ENCODE data around the gene PLXNB1. TPM values are rescaled to one million over a fixed set of nuclear protein-coding genes. Genes with fewer than 3 reads are reported as not detected.

PLXNB1 gene, protein sequence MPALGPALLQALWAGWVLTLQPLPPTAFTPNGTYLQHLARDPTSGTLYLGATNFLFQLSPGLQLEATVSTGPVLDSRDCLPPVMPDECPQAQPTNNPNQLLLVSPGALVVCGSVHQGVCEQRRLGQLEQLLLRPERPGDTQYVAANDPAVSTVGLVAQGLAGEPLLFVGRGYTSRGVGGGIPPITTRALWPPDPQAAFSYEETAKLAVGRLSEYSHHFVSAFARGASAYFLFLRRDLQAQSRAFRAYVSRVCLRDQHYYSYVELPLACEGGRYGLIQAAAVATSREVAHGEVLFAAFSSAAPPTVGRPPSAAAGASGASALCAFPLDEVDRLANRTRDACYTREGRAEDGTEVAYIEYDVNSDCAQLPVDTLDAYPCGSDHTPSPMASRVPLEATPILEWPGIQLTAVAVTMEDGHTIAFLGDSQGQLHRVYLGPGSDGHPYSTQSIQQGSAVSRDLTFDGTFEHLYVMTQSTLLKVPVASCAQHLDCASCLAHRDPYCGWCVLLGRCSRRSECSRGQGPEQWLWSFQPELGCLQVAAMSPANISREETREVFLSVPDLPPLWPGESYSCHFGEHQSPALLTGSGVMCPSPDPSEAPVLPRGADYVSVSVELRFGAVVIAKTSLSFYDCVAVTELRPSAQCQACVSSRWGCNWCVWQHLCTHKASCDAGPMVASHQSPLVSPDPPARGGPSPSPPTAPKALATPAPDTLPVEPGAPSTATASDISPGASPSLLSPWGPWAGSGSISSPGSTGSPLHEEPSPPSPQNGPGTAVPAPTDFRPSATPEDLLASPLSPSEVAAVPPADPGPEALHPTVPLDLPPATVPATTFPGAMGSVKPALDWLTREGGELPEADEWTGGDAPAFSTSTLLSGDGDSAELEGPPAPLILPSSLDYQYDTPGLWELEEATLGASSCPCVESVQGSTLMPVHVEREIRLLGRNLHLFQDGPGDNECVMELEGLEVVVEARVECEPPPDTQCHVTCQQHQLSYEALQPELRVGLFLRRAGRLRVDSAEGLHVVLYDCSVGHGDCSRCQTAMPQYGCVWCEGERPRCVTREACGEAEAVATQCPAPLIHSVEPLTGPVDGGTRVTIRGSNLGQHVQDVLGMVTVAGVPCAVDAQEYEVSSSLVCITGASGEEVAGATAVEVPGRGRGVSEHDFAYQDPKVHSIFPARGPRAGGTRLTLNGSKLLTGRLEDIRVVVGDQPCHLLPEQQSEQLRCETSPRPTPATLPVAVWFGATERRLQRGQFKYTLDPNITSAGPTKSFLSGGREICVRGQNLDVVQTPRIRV (N-terminal part only)
- total RNA-seq: 89.0 TPM

DNA sequence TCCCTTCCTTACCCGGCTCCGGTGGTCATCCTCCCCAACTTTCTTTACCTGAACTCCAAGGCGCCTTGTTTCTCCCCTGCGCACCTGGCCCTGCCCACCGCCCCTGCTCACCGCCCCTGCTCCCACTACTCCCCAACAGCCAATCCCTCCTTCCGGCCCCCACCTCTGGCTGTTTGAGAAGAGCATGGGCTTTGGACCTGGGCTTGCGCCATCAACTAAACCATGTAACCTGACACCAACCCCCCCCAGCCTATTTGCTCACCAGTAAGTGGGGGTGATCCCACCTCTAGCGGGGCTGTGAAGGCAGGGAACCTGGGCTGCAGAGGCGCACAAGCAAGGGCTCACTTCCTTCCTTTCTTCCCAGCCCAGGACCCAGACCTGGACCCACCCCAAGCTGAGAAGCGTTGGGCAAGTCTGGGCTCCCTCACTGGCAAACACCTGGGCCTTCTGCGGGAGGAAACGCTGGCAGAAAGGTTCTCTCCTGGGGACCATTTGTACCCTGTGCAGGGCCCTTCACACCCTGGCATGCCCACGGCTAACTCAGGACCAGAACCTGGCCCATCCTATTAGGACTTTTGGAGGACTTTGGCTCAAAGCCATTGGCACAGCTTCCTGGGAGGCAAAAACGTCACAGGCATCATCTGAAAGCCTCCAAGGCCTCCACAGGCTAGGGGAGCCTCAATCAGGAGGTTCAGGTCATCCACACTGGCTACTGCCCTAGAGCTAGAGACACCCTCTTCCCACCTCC, at the start of gene PLXNB1:
Gene PLXNB1 (minus strand): TSS at position 127 of the 748 bp plus-strand sequence. CDS start 5,475 bp downstream, outside the sequence.

GRCh38 chr3:48446425-48447193, 16.7 kb upstream of the PLXNB1 start, which contains the start of gene ATRIP:
Gene ATRIP (plus strand): TSS chr3:48446737. CDS start chr3:48446846, 109 bp downstream.

GRCh38 chr3:48439820-48440589, 10.1 kb upstream of the PLXNB1 start, which contains the start of the genes CCDC51 and TMA7:
Gene CCDC51 (minus strand): TSS chr3:48440119. CDS start chr3:48435128, 4,991 bp downstream.
Gene TMA7 (plus strand): TSS chr3:48440257. CDS start chr3:48440297, 40 bp downstream.

GRCh38 chr3:48371651-48372376, 58.1 kb downstream of the PLXNB1 start, which contains the start of gene FBXW12:
Gene FBXW12 (plus strand): TSS chr3:48372219. CDS start chr3:48372768, 549 bp downstream.

Small RNA genes within 50 kb of the gene (small RNA-seq; reads per million reads assigned to genes)
- not detected for gene RN7SL321P

Other genes with a start within 250 kb of the PLXNB1 start
- gene CDC25A, start 241.7 kb downstream of the PLXNB1 start, total RNA-seq: 10.8 TPM
- not detected for gene CAMP, start 206.6 kb downstream of the PLXNB1 start, total RNA-seq
- 16.4 TPM for gene ZNF589, start 189.0 kb downstream of the PLXNB1 start, total RNA-seq
- 24.0 TPM for gene NME6, start 128.7 kb downstream of the PLXNB1 start, total RNA-seq
- not detected for gene SPINK8, start 96.4 kb downstream of the PLXNB1 start, total RNA-seq
- 1.8 TPM for gene FBXW12, start 57.9 kb downstream of the PLXNB1 start, total RNA-seq
- gene CCDC51, start 10.0 kb upstream of the PLXNB1 start, total RNA-seq: 10.1 TPM
- 114 TPM for gene TMA7, start 10.2 kb upstream of the PLXNB1 start, total RNA-seq
- gene ATRIP, start 16.7 kb upstream of the PLXNB1 start, total RNA-seq: 7.6 TPM
- gene SHISA5, start 74.1 kb upstream of the PLXNB1 start, total RNA-seq: 56.1 TPM
- gene PFKFB4, start 126.7 kb upstream of the PLXNB1 start, total RNA-seq: 20.8 TPM
- gene UCN2, start 133.7 kb upstream of the PLXNB1 start, total RNA-seq: not detected
- gene COL7A1, start 165.2 kb upstream of the PLXNB1 start, total RNA-seq: 3.5 TPM
- gene UQCRC1, start 179.6 kb upstream of the PLXNB1 start, total RNA-seq: 194 TPM
- gene TMEM89, start 191.7 kb upstream of the PLXNB1 start, total RNA-seq: not detected
- 7.6 TPM for gene SLC26A6, start 205.4 kb upstream of the PLXNB1 start, total RNA-seq
- 30.4 TPM for gene CELSR3, start 232.8 kb upstream of the PLXNB1 start, total RNA-seq